Measurements from ENCODE around the gene CD300LD. TPM values are rescaled to one million over a fixed set of nuclear protein-coding genes. Genes with fewer than 3 reads are reported as not detected.
"Not testable (repeated sequence)": the region's sequence is repeated elsewhere in the genome, so short reads cannot be mapped to it uniquely, and the experiment has no call there.

The CD300LD gene
- polyA plus RNA-seq (2013, experiment 1 of 4), result not detected
- not detected for polyA plus RNA-seq (2013, experiment 2 of 4)
- polyA plus RNA-seq (2013, experiment 3 of 4), result not detected
- not detected for polyA plus RNA-seq (2013, experiment 4 of 4)

GRCh38 chr17:74592087-74592990 is at the start of gene CD300LD:
Gene CD300LD, minus strand, starts transcription at chr17:74592283. Its CDS starts 81 bp downstream, at chr17:74592202.
- H3K27me3 ChIP-seq (ENCODE audit: control insufficient read depth, insufficient read depth, low read length, poor library complexity, severe bottlenecking), result no peaks in the 10 kb centered on the region
- H3K4me3 ChIP-seq (ENCODE audit: insufficient read depth, low read depth, low read length), result no peak within 1 kb of the TSS
- H3K9me3 ChIP-seq (ENCODE audit: control insufficient read depth, low read length), result no peaks in the 10 kb centered on the region
- H3K4me1 ChIP-seq (ENCODE audit: control insufficient read depth, insufficient read depth, low read length), result no peaks in the 10 kb centered on the region
- H3K27ac ChIP-seq (ENCODE audit: insufficient read depth, low read depth, low read length, poor library complexity, severe bottlenecking), result no peak within 1 kb of the TSS
- no peaks in the 10 kb centered on the region for H3K36me3 ChIP-seq (ENCODE audit: control insufficient read depth, insufficient read depth, low read length)
- WGBS, 2 experiments, result 89 to 90% methylated on average over 14 of the region's 14 CpGs

- no peaks in the 10 kb centered on the region for H3K36me3 ChIP-seq (ENCODE audit: control insufficient read depth, insufficient read depth, low read length)
- 80 to 87% methylated on average over 6 of the region's 6 CpGs for WGBS, 2 experiments
- H3K27ac ChIP-seq (ENCODE audit: insufficient read depth, low read depth, low read length, poor library complexity, severe bottlenecking), result no peak overlapping the region
- H3K27me3 ChIP-seq (ENCODE audit: control insufficient read depth, insufficient read depth, low read length, poor library complexity, severe bottlenecking), result no peaks in the 10 kb centered on the region
- H3K4me3 ChIP-seq (ENCODE audit: insufficient read depth, low read depth, low read length), result no peak overlapping the region
- no peaks in the 10 kb centered on the region for H3K4me1 ChIP-seq (ENCODE audit: control insufficient read depth, insufficient read depth, low read length)
- no peaks in the 10 kb centered on the region for H3K9me3 ChIP-seq (ENCODE audit: control insufficient read depth, low read length)
Measured at GRCh38 chr17:74641224-74641957, 49.3 kb upstream of the CD300LD start.

GRCh38 chr17:74639704-74640151 is 47.6 kb upstream of the CD300LD start:
- H3K4me1 ChIP-seq (ENCODE audit: control insufficient read depth, insufficient read depth, low read length), result peaks cover 11% of the 10 kb centered on the region
- WGBS, 2 experiments, result 93% methylated on average over 10 of the region's 10 CpGs
- no peaks in the 10 kb centered on the region for H3K27me3 ChIP-seq (ENCODE audit: control insufficient read depth, insufficient read depth, low read length, poor library complexity, severe bottlenecking)
- no peaks in the 10 kb centered on the region for H3K9me3 ChIP-seq (ENCODE audit: control insufficient read depth, low read length)
- no peak overlapping the region for H3K4me3 ChIP-seq (ENCODE audit: insufficient read depth, low read depth, low read length)
- no peaks in the 10 kb centered on the region for H3K36me3 ChIP-seq (ENCODE audit: control insufficient read depth, insufficient read depth, low read length)
- H3K27ac ChIP-seq (ENCODE audit: insufficient read depth, low read depth, low read length, poor library complexity, severe bottlenecking), result no peak overlapping the region

DNA sequence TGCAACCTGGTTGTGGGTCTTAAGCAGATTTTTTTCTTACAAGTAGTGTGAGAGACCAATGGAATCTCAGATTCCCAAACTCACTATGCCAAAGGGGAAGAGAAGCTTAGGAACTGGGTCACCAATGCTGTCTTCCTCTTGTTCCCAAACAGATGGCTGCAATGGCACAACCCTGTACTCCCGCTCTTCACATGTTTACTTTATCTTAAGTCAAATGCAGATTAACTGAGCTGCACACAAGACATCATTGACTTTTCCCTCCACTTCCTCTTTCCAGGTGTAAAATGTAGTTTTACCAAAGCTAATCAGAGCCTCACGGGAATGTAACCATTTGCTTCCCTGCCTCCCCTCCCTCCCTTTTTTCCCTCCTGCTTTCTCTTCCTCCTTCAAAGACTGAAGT is 45.8 kb upstream of the CD300LD start:
- Histone ChIP-seq H3K36me3 (ENCODE audit: control insufficient read depth, insufficient read depth, low read length) (no peaks in the 10 kb centered on the region), H3K4me1 (ENCODE audit: control insufficient read depth, insufficient read depth, low read length) (peaks cover 20% of the 10 kb centered on the region), H3K27me3 (ENCODE audit: control insufficient read depth, insufficient read depth, low read length, poor library complexity, severe bottlenecking) (no peaks in the 10 kb centered on the region), H3K9me3 (ENCODE audit: control insufficient read depth, low read length) (no peaks in the 10 kb centered on the region), H3K27ac (ENCODE audit: insufficient read depth, low read depth, low read length, poor library complexity, severe bottlenecking) (no peak overlapping the region), H3K4me3 (ENCODE audit: insufficient read depth, low read depth, low read length) (no peak overlapping the region)
- WGBS, 2 experiments, result 80% methylated on average over 2 of the region's 2 CpGs

DNA sequence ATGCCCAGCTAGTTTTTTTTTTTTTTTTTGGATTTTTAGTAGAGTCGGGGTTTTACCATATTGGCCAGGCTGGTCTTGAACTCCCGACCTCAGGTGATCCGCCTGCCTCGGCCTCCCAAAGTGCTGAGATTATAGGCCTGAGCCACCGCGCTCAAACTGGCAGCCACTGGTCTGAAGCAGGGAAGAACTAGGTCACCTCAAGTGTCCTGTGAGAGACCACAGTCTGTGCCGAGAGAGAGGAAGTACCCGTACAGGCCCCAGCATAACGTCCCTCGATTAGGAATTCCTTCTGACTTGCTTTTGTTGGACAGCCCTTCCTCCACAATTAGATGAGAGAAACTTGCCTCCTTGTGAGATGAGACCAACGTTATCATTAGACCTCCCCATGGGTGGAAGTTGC is 45.2 kb upstream of the CD300LD start:
- H3K36me3 ChIP-seq (ENCODE audit: control insufficient read depth, insufficient read depth, low read length), result no peaks in the 10 kb centered on the region
- H3K4me1 ChIP-seq (ENCODE audit: control insufficient read depth, insufficient read depth, low read length), result peaks cover 20% of the 10 kb centered on the region
- H3K4me3 ChIP-seq (ENCODE audit: insufficient read depth, low read depth, low read length), result no peak overlapping the region
- no peaks in the 10 kb centered on the region for H3K9me3 ChIP-seq (ENCODE audit: control insufficient read depth, low read length)
- 89% methylated on average over 10 to 11 of the region's 11 CpGs for WGBS, 2 experiments
- no peaks in the 10 kb centered on the region for H3K27me3 ChIP-seq (ENCODE audit: control insufficient read depth, insufficient read depth, low read length, poor library complexity, severe bottlenecking)
- H3K27ac ChIP-seq (ENCODE audit: insufficient read depth, low read depth, low read length, poor library complexity, severe bottlenecking), result no peak overlapping the region

DNA sequence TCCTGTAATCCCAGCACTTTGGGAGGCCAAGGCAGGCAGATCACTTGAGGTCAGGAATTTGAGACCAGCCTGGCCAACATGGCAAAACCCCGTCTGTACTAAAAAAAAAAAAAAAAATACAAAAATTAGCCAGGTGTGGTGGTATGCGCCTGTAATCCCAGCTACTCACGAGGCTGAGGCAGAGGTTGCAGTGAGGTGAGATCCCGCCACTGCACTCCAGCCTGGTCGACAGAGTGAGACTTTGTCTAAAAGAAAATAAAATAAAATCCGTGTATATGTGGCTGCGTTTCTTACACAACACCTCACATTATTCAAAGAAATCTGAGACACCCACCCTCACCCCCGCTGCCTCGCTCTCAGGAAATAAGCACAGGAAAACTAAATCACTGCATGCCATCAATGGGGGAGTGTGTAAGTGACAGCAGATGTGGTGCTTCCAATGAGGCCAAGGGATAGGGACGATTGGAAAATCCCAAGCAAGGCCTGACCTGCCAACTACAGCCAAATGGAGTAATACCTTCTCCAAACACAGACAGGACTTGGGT is 44.5 kb upstream of the CD300LD start:
- H3K36me3 ChIP-seq (ENCODE audit: control insufficient read depth, insufficient read depth, low read length); H3K9me3 ChIP-seq (ENCODE audit: control insufficient read depth, low read length); H3K4me3 ChIP-seq (ENCODE audit: insufficient read depth, low read depth, low read length); H3K27ac ChIP-seq (ENCODE audit: insufficient read depth, low read depth, low read length, poor library complexity, severe bottlenecking); H3K27me3 ChIP-seq (ENCODE audit: control insufficient read depth, insufficient read depth, low read length, poor library complexity, severe bottlenecking): not testable (repeated sequence)
- peaks cover 26% of the 10 kb centered on the region for H3K4me1 ChIP-seq (ENCODE audit: control insufficient read depth, insufficient read depth, low read length)
- WGBS, 2 experiments, result 89 to 91% methylated on average over 9 to 10 of the region's 10 CpGs

GRCh38 chr17:74635418-74635817 is 43.3 kb upstream of the CD300LD start:
- no peaks in the 10 kb centered on the region for H3K27me3 ChIP-seq (ENCODE audit: control insufficient read depth, insufficient read depth, low read length, poor library complexity, severe bottlenecking)
- no peaks in the 10 kb centered on the region for H3K36me3 ChIP-seq (ENCODE audit: control insufficient read depth, insufficient read depth, low read length)
- H3K4me1 ChIP-seq (ENCODE audit: control insufficient read depth, insufficient read depth, low read length), result peaks cover 32% of the 10 kb centered on the region
- 15 to 28% methylated on average over 13 of the region's 13 CpGs for WGBS, 2 experiments
- no peak overlapping the region for H3K4me3 ChIP-seq (ENCODE audit: insufficient read depth, low read depth, low read length)
- H3K27ac ChIP-seq (ENCODE audit: insufficient read depth, low read depth, low read length, poor library complexity, severe bottlenecking), result peak overlapping the region; percentile 62
- no peaks in the 10 kb centered on the region for H3K9me3 ChIP-seq (ENCODE audit: control insufficient read depth, low read length)

- H3K4me3 ChIP-seq (ENCODE audit: insufficient read depth, low read depth, low read length), result no peak overlapping the region
- 92 to 94% methylated on average over 8 of the region's 8 CpGs for WGBS, 2 experiments
- H3K9me3 ChIP-seq (ENCODE audit: control insufficient read depth, low read length), result no peaks in the 10 kb centered on the region
- no peaks in the 10 kb centered on the region for H3K36me3 ChIP-seq (ENCODE audit: control insufficient read depth, insufficient read depth, low read length)
- peaks cover 34% of the 10 kb centered on the region for H3K4me1 ChIP-seq (ENCODE audit: control insufficient read depth, insufficient read depth, low read length)
- no peak overlapping the region for H3K27ac ChIP-seq (ENCODE audit: insufficient read depth, low read depth, low read length, poor library complexity, severe bottlenecking)
- H3K27me3 ChIP-seq (ENCODE audit: control insufficient read depth, insufficient read depth, low read length, poor library complexity, severe bottlenecking), result no peaks in the 10 kb centered on the region
Measured at GRCh38 chr17:74633326-74633725, 41.2 kb upstream of the CD300LD start.

DNA sequence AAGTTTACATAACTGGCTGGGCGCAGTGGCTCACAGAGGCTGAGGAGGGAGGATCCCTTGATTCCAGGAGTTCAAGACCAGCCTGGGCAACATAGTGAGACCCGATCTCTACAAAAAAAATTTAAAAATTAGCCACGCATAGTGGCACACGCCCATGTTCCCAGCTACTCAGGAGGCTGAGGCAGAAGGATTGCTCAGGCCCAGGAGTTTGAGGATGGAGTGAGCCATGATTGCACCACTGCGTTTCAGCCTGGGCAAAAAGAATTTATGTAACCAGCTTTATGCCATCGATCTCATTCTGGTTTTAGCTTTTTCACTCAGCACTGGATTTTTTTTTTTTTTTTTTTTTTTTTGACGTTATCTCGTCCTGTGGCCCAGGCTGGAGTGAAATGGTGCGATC is 40.5 kb upstream of the CD300LD start:
- H3K27me3 ChIP-seq (ENCODE audit: control insufficient read depth, insufficient read depth, low read length, poor library complexity, severe bottlenecking), result no peaks in the 10 kb centered on the region
- WGBS, 2 experiments, result 93 to 96% methylated on average over 9 of the region's 9 CpGs
- peaks cover 34% of the 10 kb centered on the region for H3K4me1 ChIP-seq (ENCODE audit: control insufficient read depth, insufficient read depth, low read length)
- no peaks in the 10 kb centered on the region for H3K9me3 ChIP-seq (ENCODE audit: control insufficient read depth, low read length)
- H3K4me3 ChIP-seq (ENCODE audit: insufficient read depth, low read depth, low read length), result no peak overlapping the region
- no peaks in the 10 kb centered on the region for H3K36me3 ChIP-seq (ENCODE audit: control insufficient read depth, insufficient read depth, low read length)
- no peak overlapping the region for H3K27ac ChIP-seq (ENCODE audit: insufficient read depth, low read depth, low read length, poor library complexity, severe bottlenecking)
